ENCODE measurements around the gene EIF4H. TPM values are rescaled to one million over a fixed set of nuclear protein-coding genes. Genes with fewer than 3 reads are reported as not detected.
"Not testable (repeated sequence)": the region's sequence is repeated elsewhere in the genome, so short reads cannot be mapped to it uniquely, and the experiment has no call there.

The EIF4H gene
- total RNA-seq, 1 donor from 2014 or later: 274 TPM

DNA sequence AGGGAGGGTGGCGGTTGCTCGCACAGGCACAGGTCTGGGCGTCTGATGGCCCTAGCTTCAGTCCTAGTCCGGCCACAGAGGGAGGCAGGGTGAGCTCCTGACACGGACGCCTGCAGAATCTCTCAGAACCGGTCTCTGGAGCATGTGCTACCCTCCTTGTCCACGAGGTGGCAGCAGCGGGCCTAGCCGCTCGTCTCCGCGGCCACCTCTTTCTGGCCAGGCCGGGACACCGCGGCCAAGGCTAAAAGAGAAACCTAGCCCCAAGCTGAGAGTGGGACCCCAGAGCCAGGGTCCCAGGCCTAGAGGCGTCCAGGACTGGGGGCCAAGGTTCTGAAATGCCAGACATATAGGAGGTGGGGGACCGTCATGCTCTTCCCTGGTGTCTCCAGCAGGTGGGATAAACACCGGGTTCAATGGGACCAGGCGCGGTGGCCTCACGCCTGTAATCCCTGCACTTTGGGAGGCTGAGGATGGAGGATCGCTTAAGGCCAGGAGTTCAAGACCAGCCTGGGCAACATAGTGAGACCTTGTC, 32.5 kb downstream of the EIF4H start:
- Mint-ChIP-seq H3K9me3 (ENCODE audit: unreplicated experiment) (no peaks in the 10 kb centered on the region), H3K4me1 (ENCODE audit: unreplicated experiment) (no peaks in the 10 kb centered on the region), H3K36me3 (ENCODE audit: low read depth, unreplicated experiment) (peaks cover 4% of the 10 kb centered on the region), H3K27me3 (ENCODE audit: unreplicated experiment) (peaks cover 5% of the 10 kb centered on the region), H3K27ac (ENCODE audit: unreplicated experiment) (no peak overlapping the region), H3K4me3 (ENCODE audit: unreplicated experiment) (no peak overlapping the region)
- TF ChIP-seq, protein P1, sequence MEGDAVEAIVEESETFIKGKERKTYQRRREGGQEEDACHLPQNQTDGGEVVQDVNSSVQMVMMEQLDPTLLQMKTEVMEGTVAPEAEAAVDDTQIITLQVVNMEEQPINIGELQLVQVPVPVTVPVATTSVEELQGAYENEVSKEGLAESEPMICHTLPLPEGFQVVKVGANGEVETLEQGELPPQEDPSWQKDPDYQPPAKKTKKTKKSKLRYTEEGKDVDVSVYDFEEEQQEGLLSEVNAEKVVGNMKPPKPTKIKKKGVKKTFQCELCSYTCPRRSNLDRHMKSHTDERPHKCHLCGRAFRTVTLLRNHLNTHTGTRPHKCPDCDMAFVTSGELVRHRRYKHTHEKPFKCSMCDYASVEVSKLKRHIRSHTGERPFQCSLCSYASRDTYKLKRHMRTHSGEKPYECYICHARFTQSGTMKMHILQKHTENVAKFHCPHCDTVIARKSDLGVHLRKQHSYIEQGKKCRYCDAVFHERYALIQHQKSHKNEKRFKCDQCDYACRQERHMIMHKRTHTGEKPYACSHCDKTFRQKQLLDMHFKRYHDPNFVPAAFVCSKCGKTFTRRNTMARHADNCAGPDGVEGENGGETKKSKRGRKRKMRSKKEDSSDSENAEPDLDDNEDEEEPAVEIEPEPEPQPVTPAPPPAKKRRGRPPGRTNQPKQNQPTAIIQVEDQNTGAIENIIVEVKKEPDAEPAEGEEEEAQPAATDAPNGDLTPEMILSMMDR (IDR thresholded peaks at IDR 0.05; ENCODE audit: unreplicated experiment): peak; percentile 96
- DNase-seq (ENCODE audit: low spot score): peak; percentile 95

DNA sequence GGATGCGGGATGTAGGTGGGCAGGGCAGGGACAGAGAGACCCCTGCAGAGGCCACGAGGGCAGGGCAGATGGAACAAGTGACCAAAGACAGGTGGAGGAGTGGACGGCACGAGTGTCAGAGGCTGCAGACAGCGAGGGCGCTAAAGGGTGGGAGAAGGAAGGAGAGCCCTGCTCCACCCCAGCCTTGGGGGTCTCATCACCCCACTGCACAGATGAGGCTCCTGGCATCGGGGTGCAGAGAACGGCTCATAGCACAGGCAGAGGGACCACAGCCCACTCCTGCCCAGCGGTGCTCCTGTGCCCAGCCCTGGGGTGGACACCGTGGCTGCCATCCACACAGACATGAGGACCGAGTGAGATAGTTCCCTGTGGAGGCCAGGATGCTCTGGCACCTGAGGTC, 33.4 kb downstream of the EIF4H start:
- H3K4me1 Mint-ChIP-seq (ENCODE audit: unreplicated experiment): no peaks in the 10 kb centered on the region
- peak overlapping the region; percentile 19 for H3K27ac Mint-ChIP-seq (ENCODE audit: unreplicated experiment)
- peaks cover 5% of the 10 kb centered on the region for H3K27me3 Mint-ChIP-seq (ENCODE audit: unreplicated experiment)
- DNase-seq (ENCODE audit: low spot score): no peak
- TF ChIP-seq, protein P1 (IDR thresholded peaks at IDR 0.05; ENCODE audit: unreplicated experiment): no peak
- H3K36me3 Mint-ChIP-seq (ENCODE audit: low read depth, unreplicated experiment): peaks cover 2% of the 10 kb centered on the region
- no peaks in the 10 kb centered on the region for H3K9me3 Mint-ChIP-seq (ENCODE audit: unreplicated experiment)
- no peak overlapping the region for H3K4me3 Mint-ChIP-seq (ENCODE audit: unreplicated experiment)

DNA sequence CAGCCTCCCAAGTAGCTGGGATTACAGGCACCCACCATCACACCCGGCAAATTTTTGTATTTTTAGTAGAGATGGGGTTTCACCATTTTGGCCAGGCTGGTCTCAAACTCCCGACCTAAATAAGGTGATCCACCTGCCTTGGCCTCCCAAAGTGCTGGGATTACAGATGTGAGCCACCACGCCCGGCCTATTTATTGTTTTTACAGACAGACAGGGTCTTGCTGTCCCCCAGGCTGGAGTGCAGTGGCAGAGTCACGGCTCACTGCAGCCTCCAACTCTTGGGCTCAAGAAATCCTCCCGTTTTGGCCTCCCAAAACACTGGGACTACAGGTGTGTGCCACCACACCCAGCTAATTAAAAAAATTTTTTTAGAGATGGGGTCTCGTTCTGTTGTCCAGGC, 34.1 kb downstream of the EIF4H start:
- H3K36me3 Mint-ChIP-seq (ENCODE audit: low read depth, unreplicated experiment); H3K9me3 Mint-ChIP-seq (ENCODE audit: unreplicated experiment); H3K27ac Mint-ChIP-seq (ENCODE audit: unreplicated experiment); H3K4me1 Mint-ChIP-seq (ENCODE audit: unreplicated experiment); H3K4me3 Mint-ChIP-seq (ENCODE audit: unreplicated experiment); DNase-seq (ENCODE audit: low spot score); H3K27me3 Mint-ChIP-seq (ENCODE audit: unreplicated experiment): not testable (repeated sequence)

DNA sequence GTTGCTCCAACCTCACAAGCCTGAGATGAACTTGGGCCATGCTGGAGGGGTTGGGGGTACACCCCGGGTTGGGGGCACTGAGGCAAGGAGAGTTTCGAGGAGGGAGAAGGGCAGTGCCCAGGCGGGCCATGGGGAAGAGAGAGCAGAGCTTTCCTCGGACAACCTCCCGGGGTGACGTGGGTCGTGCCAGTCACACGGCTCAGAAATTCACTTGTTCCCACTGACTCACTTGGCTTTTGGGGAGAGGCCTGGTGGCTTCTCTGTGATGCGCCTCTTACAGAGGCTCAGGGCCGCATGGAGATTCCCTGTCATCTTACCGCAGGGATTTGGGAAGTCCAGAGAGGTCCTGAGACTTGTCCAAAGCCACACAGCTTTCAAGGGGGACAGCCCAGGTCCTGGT, 38.5 kb downstream of the EIF4H start:
- no peaks in the 10 kb centered on the region for H3K36me3 Mint-ChIP-seq (ENCODE audit: low read depth, unreplicated experiment)
- no peak for DNase-seq (ENCODE audit: low spot score)
- TF ChIP-seq, protein P1 (IDR thresholded peaks at IDR 0.05; ENCODE audit: unreplicated experiment): no peak
- no peaks in the 10 kb centered on the region for H3K9me3 Mint-ChIP-seq (ENCODE audit: unreplicated experiment)
- peaks cover 10% of the 10 kb centered on the region for H3K27me3 Mint-ChIP-seq (ENCODE audit: unreplicated experiment)
- H3K4me1 Mint-ChIP-seq (ENCODE audit: unreplicated experiment): peaks cover 3% of the 10 kb centered on the region
- H3K27ac Mint-ChIP-seq (ENCODE audit: unreplicated experiment): no peak overlapping the region
- no peak overlapping the region for H3K4me3 Mint-ChIP-seq (ENCODE audit: unreplicated experiment)

DNA sequence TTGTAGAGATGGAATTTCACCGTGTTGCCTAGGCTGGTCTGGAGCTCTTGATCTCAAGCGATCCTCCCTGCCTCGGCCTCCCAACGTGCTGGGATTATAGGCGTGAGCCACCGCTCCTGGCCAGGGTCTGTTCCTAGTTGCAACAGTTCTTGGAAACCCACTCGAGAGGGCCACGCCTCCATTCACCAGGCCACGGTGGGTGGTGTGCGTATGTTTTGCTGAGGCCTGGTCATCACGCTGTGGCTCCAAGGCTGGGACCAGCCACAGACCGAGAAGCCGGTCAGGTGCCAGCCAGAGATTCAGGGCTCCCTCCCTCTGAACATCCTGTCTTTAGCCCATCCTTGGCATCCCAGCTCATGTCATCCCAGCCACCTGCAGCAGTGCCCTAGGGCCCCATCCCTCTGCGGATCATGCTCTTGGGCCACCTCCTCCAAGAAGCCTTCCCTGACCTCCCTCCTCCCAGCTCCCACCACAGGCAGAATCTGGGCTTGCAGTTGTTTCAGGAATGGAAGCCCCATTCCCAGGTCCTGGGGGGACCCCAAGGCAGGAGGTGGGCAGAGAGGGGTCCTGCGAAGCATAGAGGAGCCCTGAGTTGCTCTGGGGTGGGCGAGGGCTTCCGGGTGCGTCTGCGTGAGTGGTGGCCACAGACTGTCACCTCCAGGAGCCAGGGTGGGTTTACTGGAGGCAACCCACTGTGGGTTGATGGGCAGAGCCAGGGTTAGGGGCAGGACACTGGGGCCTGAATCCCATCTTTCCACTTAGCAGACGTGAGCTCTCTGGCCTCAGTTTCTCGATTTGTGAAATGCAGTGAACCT, 40.9 kb downstream of the EIF4H start:
- no peak overlapping the region for H3K4me3 Mint-ChIP-seq (ENCODE audit: unreplicated experiment)
- no peak overlapping the region for H3K27ac Mint-ChIP-seq (ENCODE audit: unreplicated experiment)
- H3K9me3 Mint-ChIP-seq (ENCODE audit: unreplicated experiment): no peaks in the 10 kb centered on the region
- no peak for DNase-seq (ENCODE audit: low spot score)
- no peaks in the 10 kb centered on the region for H3K36me3 Mint-ChIP-seq (ENCODE audit: low read depth, unreplicated experiment)
- TF ChIP-seq, protein P1 (IDR thresholded peaks at IDR 0.05; ENCODE audit: unreplicated experiment): no peak
- peaks cover 9% of the 10 kb centered on the region for H3K27me3 Mint-ChIP-seq (ENCODE audit: unreplicated experiment)
- peaks cover 9% of the 10 kb centered on the region for H3K4me1 Mint-ChIP-seq (ENCODE audit: unreplicated experiment)
